Measurements from ENCODE around the gene ZNF687.

The ZNF687 gene

GRCh38 chr1:151311589-151312331 lies 29.7 kb downstream of the ZNF687 start:
- ChIA-PET POLR2A (ENCODE audit: low non-redundant PET) (interaction anchor here (0.6 to 1.0 kb wide), 3 partner anchors 20 to 121 kb away, joined by 3 to 5 read pairs (median 3); partner anchors contain the start of gene ZNF687), CTCF (interaction anchor here (0.7 to 1.7 kb wide), 3 partner anchors 16 to 36 kb away, joined by 3 to 4 read pairs (median 3); partner anchors contain the start of gene RFX5)
- TF ChIP-seq CTCF (conservative IDR thresholded peaks at IDR 0.05; ENCODE audit: low read depth): no peak
- H3K27ac ChIP-seq: peak overlapping the region; percentile 61
- DNase-seq (ENCODE audit: low spot score): peak; percentile 99

GRCh38 chr1:151312411-151312810 lies 30.3 kb downstream of the ZNF687 start:
- TF ChIP-seq CTCF (conservative IDR thresholded peaks at IDR 0.05; ENCODE audit: low read depth): no peak
- H3K27ac ChIP-seq: peak overlapping the region; percentile 39
- CTCF ChIA-PET: interaction anchor here (1.7 kb wide), 1 partner anchor 35 kb away, joined by 3 read pairs; the partner anchor contains the start of gene RFX5
- POLR2A ChIA-PET (ENCODE audit: low non-redundant PET): interaction anchor here (1.0 kb wide), 1 partner anchor 31 kb away, joined by 3 read pairs; the partner anchor contains the start of gene ZNF687
- DNase-seq (ENCODE audit: low spot score): no peak

GRCh38 chr1:151312826-151313225 lies 30.7 kb downstream of the ZNF687 start:
- H3K27ac ChIP-seq: peak overlapping the region; percentile 39
- no peak for TF ChIP-seq CTCF (conservative IDR thresholded peaks at IDR 0.05; ENCODE audit: low read depth)
- POLR2A ChIA-PET (ENCODE audit: low non-redundant PET): interaction anchor here (1.0 kb wide), 1 partner anchor 31 kb away, joined by 3 read pairs; the partner anchor contains the start of gene ZNF687
- CTCF ChIA-PET: interaction anchor here (1.7 to 1.9 kb wide), 2 partner anchors 28 to 35 kb away, joined by 3 to 5 read pairs; partner anchors contain the start of gene RFX5
- no peak for DNase-seq (ENCODE audit: low spot score)

GRCh38 chr1:151313501-151313900 lies 31.4 kb downstream of the ZNF687 start:
- no peak for DNase-seq (ENCODE audit: low spot score)
- POLR2A ChIA-PET (ENCODE audit: low non-redundant PET): no interaction called here
- CTCF ChIA-PET: interaction anchor here (1.9 kb wide), 1 partner anchor 27 kb away, joined by 5 read pairs; no protein-coding TSS in a partner anchor
- TF ChIP-seq CTCF (conservative IDR thresholded peaks at IDR 0.05; ENCODE audit: low read depth): no peak
- H3K27ac ChIP-seq: no peak overlapping the region

GRCh38 chr1:151314137-151314875 lies 32.2 kb downstream of the ZNF687 start:
- peak overlapping the region; percentile 66 for H3K27ac ChIP-seq
- no peak for TF ChIP-seq CTCF (conservative IDR thresholded peaks at IDR 0.05; ENCODE audit: low read depth)
- ChIA-PET CTCF (interaction anchor here (1.9 kb wide), 1 partner anchor 27 kb away, joined by 5 read pairs; no protein-coding TSS in a partner anchor), POLR2A (ENCODE audit: low non-redundant PET) (no interaction called here)
- DNase-seq (ENCODE audit: low spot score): peak; percentile 46

GRCh38 chr1:151315565-151316235 lies 33.6 kb downstream of the ZNF687 start:
- no peak for TF ChIP-seq CTCF (conservative IDR thresholded peaks at IDR 0.05; ENCODE audit: low read depth)
- POLR2A ChIA-PET (ENCODE audit: low non-redundant PET): no interaction called here
- no peak for DNase-seq (ENCODE audit: low spot score)
- H3K27ac ChIP-seq: peak overlapping the region; percentile 40
- CTCF ChIA-PET: interaction anchor here (1.2 kb wide), 1 partner anchor 25 kb away, joined by 6 read pairs; no protein-coding TSS in a partner anchor

Measured in RWPE1 (cell line).